Uterus (tissue), 2 donors: ENCODE measurements around the gene SFT2D3.

ENCODE experiments used
- CTCF ChIP-seq, 4 experiments: fragments of 200-600 bp in 2 of 4; fragments of 450-650 bp in 2 of 4; sonication (generic) in 2 of 4; IDR thresholded peaks; one replicate each; pipeline ENCODE4 v1.5.1; 2016 to 2019; ENCODE audit warnings: antibody characterized with exemption in 4 of 4, mild to moderate bottlenecking in 2 of 4, moderate library complexity in 1 of 4
- POLR2A ChIP-seq, 2 donors: fragments of 450-650 bp; IDR thresholded peaks; one replicate each; pipeline ENCODE4 v1.6.1; 2016; ENCODE audit warnings: antibody characterized with exemption in 2 of 2, mild to moderate bottlenecking in 1 of 2, moderate library complexity in 1 of 2

DNA sequence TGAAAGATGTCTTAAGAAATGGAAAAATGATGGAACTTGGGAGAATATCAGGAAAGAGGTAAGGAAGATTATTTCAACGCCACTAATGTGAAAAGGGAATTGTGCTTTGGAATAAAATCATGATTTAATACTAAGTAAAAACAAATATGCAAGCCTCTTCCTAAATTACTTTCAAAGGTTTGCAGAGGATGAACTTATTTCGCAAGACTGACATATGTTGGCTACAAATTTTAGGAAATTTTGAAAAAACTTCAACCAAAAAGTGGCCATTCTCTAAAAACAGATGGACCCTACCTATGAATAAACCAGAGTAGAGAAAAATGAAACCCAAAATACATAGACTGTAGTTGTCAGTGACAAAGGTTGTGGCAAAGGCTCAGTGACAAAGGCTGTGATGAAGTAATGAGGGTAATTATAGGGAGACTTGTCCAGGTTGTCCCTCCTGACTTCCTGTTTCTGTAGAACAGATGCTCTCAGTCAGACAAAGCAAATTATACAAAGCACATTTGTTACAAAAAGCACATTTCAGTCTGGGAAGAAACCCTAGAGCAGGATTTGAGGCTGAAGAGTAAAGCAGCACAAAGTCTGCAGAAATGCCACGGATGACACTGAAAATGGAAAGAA lies 39.5 kb downstream of the SFT2D3 start:
- TF ChIP-seq CTCF (IDR thresholded peaks at IDR 0.05) (no peak), POLR2A (IDR thresholded peaks at IDR 0.05) (no peak)
